ENCODE data around the gene IL17B. TPM values are rescaled to one million over a fixed set of nuclear protein-coding genes. Genes with fewer than 3 reads are reported as not detected.

IL17B gene
- total and polyA plus RNA-seq, 2 of the 8 experiments (the other 6 are each of a cell fraction or from before 2014, with no cell fraction given): 0.18 TPM; not detected in 1

- no peaks in the 10 kb centered on the region for H3K27me3 ChIP-seq (replicated peaks in 1 of 4; ENCODE audit: control insufficient read depth in 3 of 4, extremely low read depth in 1 of 4, insufficient read depth in 3 of 4, low read length in 3 of 4)
- H3K18ac ChIP-seq (ENCODE audit: extremely low read depth, low read length): no peak overlapping the region
- H2BK120ac ChIP-seq (replicated peaks; ENCODE audit: low read depth, low read length): no peak overlapping the region
- H4K91ac ChIP-seq (replicated peaks; ENCODE audit: insufficient read length, low read length): no peak overlapping the region
- no peak overlapping the region for H3K4ac ChIP-seq (replicated peaks; ENCODE audit: insufficient read length, low read depth, low read length)
- no peak for DNase-seq (ENCODE audit: low read depth in 1 of 2, low spot score in 2 of 2)
- H3K9me3 ChIP-seq (ENCODE audit: insufficient read depth in 2 of 2, low read depth in 1 of 2, low read length in 1 of 2): no peaks in the 10 kb centered on the region
- no peak overlapping the region for H3K14ac ChIP-seq (ENCODE audit: insufficient read length)
- no peak overlapping the region for H2BK20ac ChIP-seq (ENCODE audit: low read length)
- H4K5ac ChIP-seq (ENCODE audit: insufficient read length, low read depth, low read length): no peak overlapping the region
- no peak overlapping the region for H3K4me3 ChIP-seq (ENCODE audit: extremely low read depth in 1 of 4, insufficient read depth in 2 of 4, low read depth in 3 of 4, low read length in 4 of 4)
- no peak overlapping the region for H4K8ac ChIP-seq (ENCODE audit: extremely low read depth, insufficient read depth, low read length)
- peaks cover 0 to 3% (median 1%) of the 10 kb centered on the region in 4 experiments; a peak in 3 of 7 replicates for H3K4me1 ChIP-seq (replicated peaks in 1 of 4; ENCODE audit: control insufficient read depth in 3 of 4, insufficient read depth in 4 of 4, low read length in 3 of 4)
- H3K56ac ChIP-seq (replicated peaks; ENCODE audit: insufficient read length, low read depth, low read length): no peak overlapping the region
- 82% methylated on average over 2 of the region's 2 CpGs; no CpG with 5 or more reads in 1 of the 2 experiments for WGBS, 2 experiments (ENCODE audit: extremely low coverage in 1 of 2, insufficient coverage in 1 of 2, insufficient read length in 1 of 2, insufficient replicate concordance in 2 of 2, low coverage in 1 of 2, low lambda C conversion rate in 2 of 2, missing lambda C conversion rate in 1 of 2)
- no peaks in the 10 kb centered on the region for H3K79me1 ChIP-seq (ENCODE audit: low read depth, low read length)
- H3K23ac ChIP-seq (ENCODE audit: insufficient read length): no peak overlapping the region
- H3K79me2 ChIP-seq (ENCODE audit: control insufficient read depth in 1 of 2, insufficient read depth in 2 of 2, low read length in 2 of 2): no peaks in the 10 kb centered on the region
- H2BK12ac ChIP-seq (ENCODE audit: low read depth, low read length): no peak overlapping the region
- no peak for FAIRE-seq
- H3K23me2 ChIP-seq (ENCODE audit: low read depth, low read length): no peaks in the 10 kb centered on the region
- H2BK5ac ChIP-seq (ENCODE audit: low read depth, low read length): no peak overlapping the region
- CTCF ChIA-PET (ENCODE audit: partially characterized antibody): interaction anchor here (1.3 to 46.1 kb wide), 6 partner anchors 7 to 74 kb away, joined by 4 to 1310 read pairs (median 35); partner anchors contain the start of genes GRPEL2 and IL17B
- no peak overlapping the region for H2AFZ ChIP-seq (ENCODE audit: low read length)
- H3K9ac ChIP-seq (replicated peaks in 1 of 4; ENCODE audit: extremely low read depth in 1 of 4, low read depth in 3 of 4, low read length in 3 of 4): no peak overlapping the region
- H2BK15ac ChIP-seq (ENCODE audit: low read length): no peak overlapping the region
- POLR2A ChIA-PET (ENCODE audit: partially characterized antibody): no interaction called here
- peaks cover 0 to 3% of the 10 kb centered on the region in 2 experiments for H4K20me1 ChIP-seq (replicated peaks in 1 of 2; ENCODE audit: control insufficient read depth in 1 of 2, insufficient read depth in 2 of 2, low read length in 2 of 2)
- no peak overlapping the region for H2AK5ac ChIP-seq (ENCODE audit: low read depth, low read length)
- no peak overlapping the region for H3K4me2 ChIP-seq (ENCODE audit: insufficient read depth in 1 of 2, low read depth in 2 of 2, low read length in 2 of 2)
- no peaks in the 10 kb centered on the region; a peak in 1 of 8 replicates for H3K36me3 ChIP-seq (ENCODE audit: control insufficient read depth in 2 of 4, insufficient read depth in 4 of 4, low read length in 3 of 4)
- no peak overlapping the region for H3K27ac ChIP-seq (ENCODE audit: low read depth, low read length)
- no peak for TF ChIP-seq RNF2 (IDR thresholded peaks at IDR 0.05; ENCODE audit: borderline replicate concordance, low read depth, low read length, missing control alignments, poor library complexity, severe bottlenecking)
- TF ChIP-seq SIX5 (IDR thresholded peaks at IDR 0.05; ENCODE audit: low read depth, low read length): no peak
- TF ChIP-seq SP1 (IDR thresholded peaks at IDR 0.05; ENCODE audit: low read depth, low read length): no peak
- TF ChIP-seq EP300 (IDR thresholded peaks at IDR 0.05; ENCODE audit: borderline replicate concordance in 1 of 2, low read depth in 2 of 2, low read length in 2 of 2): no peak
- no peak for TF ChIP-seq GABPA (IDR thresholded peaks at IDR 0.05; ENCODE audit: borderline replicate concordance, insufficient read depth, low read length)
- no peak for TF ChIP-seq ATF3 (IDR thresholded peaks at IDR 0.05; ENCODE audit: insufficient read depth, low read depth, low read length)
- no peak for TF ChIP-seq ZNF274 (IDR thresholded peaks at IDR 0.05; ENCODE audit: borderline replicate concordance, extremely low read depth, low read length)
- TF ChIP-seq BACH1 (IDR thresholded peaks at IDR 0.05; ENCODE audit: low read length): no peak
- no peak for TF ChIP-seq SAP30 (IDR thresholded peaks at IDR 0.05; ENCODE audit: insufficient read depth, insufficient replicate concordance, low read length)
- TF ChIP-seq YY1 (IDR thresholded peaks at IDR 0.05; ENCODE audit: low read depth, low read length): no peak
- TF ChIP-seq JUN (IDR thresholded peaks at IDR 0.05; ENCODE audit: low read depth, low read length): no peak
- no peak for TF ChIP-seq FOSL1 (IDR thresholded peaks at IDR 0.05; ENCODE audit: insufficient read depth, low read depth, low read length)
- TF ChIP-seq EZH2 (IDR thresholded peaks at IDR 0.05; ENCODE audit: low read depth, low read length, severe bottlenecking): no peak
Measured at GRCh38 chr5:149364719-149365118, 14.4 kb downstream of the IL17B start.

All from H1 (cell line).